ENCODE measurements around the gene DGKB.

DNA sequence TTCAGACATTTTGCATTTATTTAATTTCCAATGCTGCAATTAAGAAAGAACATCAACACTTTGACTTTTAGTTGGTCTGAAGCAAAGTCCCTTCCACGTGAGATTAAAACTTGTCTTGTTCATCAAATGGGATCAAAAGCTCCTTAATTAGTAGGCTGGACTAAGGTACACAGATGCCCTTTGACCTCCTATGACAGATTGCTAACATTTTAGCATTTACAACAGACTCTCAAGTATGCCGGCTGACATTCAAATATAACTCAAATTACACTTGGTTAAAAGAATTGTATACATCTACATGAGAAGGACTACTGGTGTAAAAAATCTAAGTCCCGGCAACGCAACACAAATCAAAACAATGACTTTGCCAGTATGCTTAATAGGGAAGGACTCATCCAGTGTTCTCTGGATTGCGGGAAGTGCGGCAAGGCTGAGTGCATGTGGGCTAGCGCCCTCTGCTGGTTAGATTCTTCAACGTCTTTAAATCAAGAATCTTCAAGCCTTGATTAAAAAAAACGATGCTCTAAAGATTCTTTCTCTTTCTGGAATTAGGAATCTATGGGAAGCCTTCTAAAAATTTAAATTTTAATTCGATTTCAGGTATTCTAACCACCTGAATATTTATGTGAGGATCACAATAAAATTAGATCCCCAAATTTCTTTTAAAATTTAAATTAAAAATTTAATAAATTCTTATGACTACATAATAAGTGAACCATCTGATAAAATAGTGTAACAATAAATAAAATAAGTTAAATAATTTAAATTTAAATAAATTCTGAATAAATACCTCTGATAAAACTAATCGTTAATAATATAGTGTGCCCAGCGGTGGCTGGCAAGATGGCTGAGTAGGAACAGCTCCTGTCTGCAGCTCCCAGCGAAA lies 444.7 kb downstream of the DGKB start:
- TF ChIP-seq POLR2A (IDR thresholded peaks at IDR 0.05): no peak
- TF ChIP-seq, protein P1, sequence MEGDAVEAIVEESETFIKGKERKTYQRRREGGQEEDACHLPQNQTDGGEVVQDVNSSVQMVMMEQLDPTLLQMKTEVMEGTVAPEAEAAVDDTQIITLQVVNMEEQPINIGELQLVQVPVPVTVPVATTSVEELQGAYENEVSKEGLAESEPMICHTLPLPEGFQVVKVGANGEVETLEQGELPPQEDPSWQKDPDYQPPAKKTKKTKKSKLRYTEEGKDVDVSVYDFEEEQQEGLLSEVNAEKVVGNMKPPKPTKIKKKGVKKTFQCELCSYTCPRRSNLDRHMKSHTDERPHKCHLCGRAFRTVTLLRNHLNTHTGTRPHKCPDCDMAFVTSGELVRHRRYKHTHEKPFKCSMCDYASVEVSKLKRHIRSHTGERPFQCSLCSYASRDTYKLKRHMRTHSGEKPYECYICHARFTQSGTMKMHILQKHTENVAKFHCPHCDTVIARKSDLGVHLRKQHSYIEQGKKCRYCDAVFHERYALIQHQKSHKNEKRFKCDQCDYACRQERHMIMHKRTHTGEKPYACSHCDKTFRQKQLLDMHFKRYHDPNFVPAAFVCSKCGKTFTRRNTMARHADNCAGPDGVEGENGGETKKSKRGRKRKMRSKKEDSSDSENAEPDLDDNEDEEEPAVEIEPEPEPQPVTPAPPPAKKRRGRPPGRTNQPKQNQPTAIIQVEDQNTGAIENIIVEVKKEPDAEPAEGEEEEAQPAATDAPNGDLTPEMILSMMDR (IDR thresholded peaks at IDR 0.05): peak; percentile 30 to 78 (median 72)
